ENCODE measurements around the gene TRIM24.

The TRIM24 gene

GRCh38 chr7:138625084-138625848 lies 165.2 kb downstream of the TRIM24 start:
- TF ChIP-seq CTCF (conservative IDR thresholded peaks at IDR 0.05; ENCODE audit: low read length) (no peak), EZH2phosphoT487 (IDR thresholded peaks at IDR 0.05; ENCODE audit: borderline replicate concordance) (no peak; the same call in 1 of the 2 replicates)
- peaks cover 11% of the 10 kb centered on the region for H3F3A ChIP-seq (ENCODE audit: low read depth)
- H3K4me2 ChIP-seq (ENCODE audit: low read depth, low read length, poor library complexity, severe bottlenecking): peak overlapping the region; percentile 93
- H3K27me3 ChIP-seq (ENCODE audit: insufficient read depth, low read length, poor library complexity, severe bottlenecking): no peaks in the 10 kb centered on the region
- H3K79me2 ChIP-seq (ENCODE audit: insufficient read depth, low read length): no peaks in the 10 kb centered on the region
- peak overlapping the region; percentile 64 for H3K9ac ChIP-seq (ENCODE audit: low read depth, low read length, poor library complexity, severe bottlenecking)
- no peak overlapping the region; the same call in 1 of the 2 replicates for H2AFZ ChIP-seq (ENCODE audit: low read length)
- no peaks in the 10 kb centered on the region for H3K36me3 ChIP-seq (ENCODE audit: insufficient read depth, low read length)
- peak overlapping the region; percentile 71 for H3K4me3 ChIP-seq (ENCODE audit: low read length, poor library complexity, severe bottlenecking)
- H4K20me1 ChIP-seq (ENCODE audit: insufficient read depth, low read length, poor library complexity, severe bottlenecking): no peaks in the 10 kb centered on the region
- peaks cover 53% of the 10 kb centered on the region for H3K4me1 ChIP-seq (ENCODE audit: insufficient read depth, low read length, poor library complexity, severe bottlenecking)
- H3K9me3 ChIP-seq (ENCODE audit: insufficient read depth, low read depth, low read length): no peaks in the 10 kb centered on the region
- H3K9me2 ChIP-seq (replicated peaks; ENCODE audit: low read depth, low read length): no peaks in the 10 kb centered on the region

- Histone ChIP-seq H3F3A (ENCODE audit: low read depth) (peaks cover 11% of the 10 kb centered on the region), H3K4me2 (ENCODE audit: low read depth, low read length, poor library complexity, severe bottlenecking) (peak overlapping the region; percentile 93), H4K20me1 (ENCODE audit: insufficient read depth, low read length, poor library complexity, severe bottlenecking) (no peaks in the 10 kb centered on the region), H3K9me3 (ENCODE audit: insufficient read depth, low read depth, low read length) (no peaks in the 10 kb centered on the region), H3K27me3 (ENCODE audit: insufficient read depth, low read length, poor library complexity, severe bottlenecking) (no peaks in the 10 kb centered on the region), H3K4me3 (ENCODE audit: low read length, poor library complexity, severe bottlenecking) (peak overlapping the region; percentile 71), H3K79me2 (ENCODE audit: insufficient read depth, low read length) (no peaks in the 10 kb centered on the region), H3K9me2 (replicated peaks; ENCODE audit: low read depth, low read length) (no peaks in the 10 kb centered on the region), H3K9ac (ENCODE audit: low read depth, low read length, poor library complexity, severe bottlenecking) (peak overlapping the region; percentile 64), H3K36me3 (ENCODE audit: insufficient read depth, low read length) (no peaks in the 10 kb centered on the region), H3K4me1 (ENCODE audit: insufficient read depth, low read length, poor library complexity, severe bottlenecking) (peaks cover 53% of the 10 kb centered on the region), H2AFZ (ENCODE audit: low read length) (no peak overlapping the region; the same call in 1 of the 2 replicates)
- TF ChIP-seq EZH2phosphoT487 (IDR thresholded peaks at IDR 0.05; ENCODE audit: borderline replicate concordance) (no peak), CTCF (conservative IDR thresholded peaks at IDR 0.05; ENCODE audit: low read length) (no peak)
These were observed 165.8 kb downstream of the TRIM24 start for GRCh38 chr7:138625849-138626230.

- TF ChIP-seq EZH2phosphoT487 (IDR thresholded peaks at IDR 0.05; ENCODE audit: borderline replicate concordance) (no peak), CTCF (conservative IDR thresholded peaks at IDR 0.05; ENCODE audit: low read length) (no peak)
- Histone ChIP-seq H2AFZ (ENCODE audit: low read length) (no peak overlapping the region), H3K27me3 (ENCODE audit: insufficient read depth, low read length, poor library complexity, severe bottlenecking) (no peaks in the 10 kb centered on the region), H3K36me3 (ENCODE audit: insufficient read depth, low read length) (no peaks in the 10 kb centered on the region), H3K4me3 (ENCODE audit: low read length, poor library complexity, severe bottlenecking) (no peak overlapping the region), H3K79me2 (ENCODE audit: insufficient read depth, low read length) (no peaks in the 10 kb centered on the region), H3K9ac (ENCODE audit: low read depth, low read length, poor library complexity, severe bottlenecking) (peak overlapping the region; percentile 64), H3K9me2 (replicated peaks; ENCODE audit: low read depth, low read length) (no peaks in the 10 kb centered on the region), H4K20me1 (ENCODE audit: insufficient read depth, low read length, poor library complexity, severe bottlenecking) (no peaks in the 10 kb centered on the region), H3K4me1 (ENCODE audit: insufficient read depth, low read length, poor library complexity, severe bottlenecking) (peaks cover 55% of the 10 kb centered on the region), H3K9me3 (ENCODE audit: insufficient read depth, low read depth, low read length) (no peaks in the 10 kb centered on the region), H3F3A (ENCODE audit: low read depth) (peaks cover 11% of the 10 kb centered on the region), H3K4me2 (ENCODE audit: low read depth, low read length, poor library complexity, severe bottlenecking) (peak overlapping the region; percentile 93)
These were observed 166.8 kb downstream of the TRIM24 start for GRCh38 chr7:138626846-138627245.
